HFF-Myc (cell line): ENCODE results near the gene MFSD6L.
A peak's percentile ranks its signal among the peaks of the same experiment; 100 is the strongest.

ENCODE experiments used
- DNase-seq: peaks from one replicate; pipeline ENCODE4 v3.0.0-alpha.2; 2011; ENCODE audit warnings: low read depth; ENCODE audit errors: extremely low read depth
- H3K4me3 ChIP-seq: replicated peaks from 2 replicates; pipeline ENCODE4 v1.5.1; 2011; ENCODE audit warnings: low read depth, mild to moderate bottlenecking, control low read depth, low read length
- CTCF ChIP-seq: IDR thresholded peaks from 2 replicates; pipeline ENCODE4 v1.5.1; 2012; ENCODE audit warnings: mild to moderate bottlenecking, low read depth, low read length, control low read depth; ENCODE audit errors: missing control alignments

MFSD6L gene

DNA sequence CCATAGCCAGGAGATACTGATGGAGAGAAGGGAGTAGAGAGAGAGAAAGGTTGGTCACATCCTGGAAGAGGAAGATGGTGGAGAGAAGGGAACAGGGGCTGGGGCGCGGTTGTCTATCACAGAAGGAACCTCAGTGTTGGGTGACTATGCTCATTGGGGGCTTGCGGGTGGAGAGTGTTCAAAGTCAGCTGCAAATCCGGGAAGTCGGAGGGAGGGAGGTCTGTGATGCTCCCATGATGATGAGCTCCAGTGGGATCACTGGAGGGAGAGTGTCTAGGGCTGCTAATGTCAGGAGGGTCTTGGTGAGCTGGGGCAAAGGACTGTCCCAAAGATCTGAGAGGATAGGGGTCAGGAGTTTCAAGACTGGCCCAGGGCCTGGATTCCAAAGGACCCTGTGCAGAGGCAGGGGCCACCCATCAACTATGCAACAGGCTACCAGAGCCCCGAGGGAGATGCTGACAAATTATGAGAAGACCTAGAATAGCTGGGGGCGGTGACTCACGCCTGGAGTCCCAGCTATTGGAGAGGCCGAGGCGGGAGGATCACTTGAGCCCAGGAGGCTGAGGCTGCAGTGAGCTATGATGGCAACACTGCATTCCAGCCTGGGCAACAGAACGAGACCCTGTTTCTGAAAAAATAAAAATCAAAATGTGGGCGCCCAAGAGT lies 43.4 kb downstream of the MFSD6L start:
- no peak for TF ChIP-seq CTCF
- no peak overlapping the region for H3K4me3 ChIP-seq
- DNase-seq: no peak

GRCh38 chr17:8754890-8755289 lies 44.3 kb downstream of the MFSD6L start:
- H3K4me3 ChIP-seq: no peak overlapping the region
- TF ChIP-seq CTCF: no peak
- DNase-seq: no peak

DNA sequence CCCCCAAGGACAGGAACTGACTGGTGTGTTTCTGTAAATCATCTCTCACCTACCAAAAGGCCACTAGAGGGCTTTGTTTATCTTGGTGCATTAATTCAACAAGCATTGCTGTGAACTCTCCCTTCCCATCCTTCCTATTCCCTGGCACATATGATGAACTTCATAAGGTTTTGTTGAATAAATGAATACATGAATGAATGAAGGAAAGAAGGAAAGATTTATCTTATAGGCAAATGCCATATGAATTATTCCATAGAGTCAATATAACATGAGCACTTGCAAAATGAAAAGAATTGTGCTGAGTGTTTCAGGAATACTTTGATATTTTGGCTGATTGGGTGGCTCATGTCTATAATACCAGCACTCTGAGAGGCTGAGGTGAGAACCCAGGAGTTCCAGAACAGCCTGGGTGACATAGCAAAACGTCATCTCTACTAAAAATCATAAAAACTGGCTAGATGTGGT lies 45.2 kb downstream of the MFSD6L start:
- DNase-seq: no peak
- TF ChIP-seq CTCF: peak; percentile 41
- H3K4me3 ChIP-seq: no peak overlapping the region

- no peak for DNase-seq
- TF ChIP-seq CTCF: no peak
- no peak overlapping the region for H3K4me3 ChIP-seq
Measured at GRCh38 chr17:8753136-8753975, 45.8 kb downstream of the MFSD6L start.

- DNase-seq: no peak
- TF ChIP-seq CTCF: no peak
- H3K4me3 ChIP-seq: no peak overlapping the region
Measured at GRCh38 chr17:8749616-8750015, 49.5 kb downstream of the MFSD6L start.

- DNase-seq: no peak
- no peak for TF ChIP-seq CTCF
- H3K4me3 ChIP-seq: no peak overlapping the region
Measured at GRCh38 chr17:8747742-8748141, 51.4 kb downstream of the MFSD6L start.
